LNCaP clone FGC (cell line): ENCODE results near the gene WFIKKN2.

Experiments used
- DNase-seq: peaks from one replicate; pipeline ENCODE4 v3.0.0-alpha.2; 2011; ENCODE audit warnings: low read depth
- H3K4me3 ChIP-seq: 2 replicates; pipeline ENCODE4 v1.5.1; 2011; ENCODE audit warnings: mild to moderate bottlenecking, low read depth, low read length, control low read depth
- TF ChIP-seq, protein P1 (sequence below): IDR thresholded peaks from 2 replicates; pipeline ENCODE4 v1.5.1; 2012; ENCODE audit warnings: mild to moderate bottlenecking; ENCODE audit not compliant: control insufficient read depth, insufficient read depth; ENCODE audit errors: extremely low read depth

Gene WFIKKN2

DNA sequence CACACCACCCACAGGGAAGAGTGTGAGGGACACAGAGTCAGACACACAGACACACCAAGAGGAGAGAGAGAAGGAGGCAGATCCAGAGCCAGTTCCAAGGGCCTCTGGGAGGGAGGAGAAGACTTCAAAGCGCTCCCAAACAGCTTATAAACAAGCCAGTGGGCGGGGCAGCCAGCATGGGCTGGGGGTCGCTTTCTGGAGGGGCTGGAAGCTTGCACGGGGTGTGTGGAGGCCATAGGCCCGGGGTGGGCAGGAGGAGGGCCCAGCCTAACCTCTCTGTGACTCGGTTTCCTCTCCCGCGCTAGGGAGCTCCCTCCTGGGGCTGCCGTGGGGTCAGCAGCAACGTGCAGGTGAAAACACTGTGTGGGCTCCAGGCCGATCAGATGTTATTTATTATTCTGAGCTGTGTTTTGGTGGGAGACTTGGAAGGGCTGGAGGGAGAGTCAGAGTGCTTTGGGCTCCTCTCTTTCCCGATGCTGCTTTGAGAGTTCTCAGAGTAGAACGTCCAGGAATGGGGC is 2.5 kb upstream of the WFIKKN2 start:
- no peak overlapping the region for H3K4me3 ChIP-seq
- no peak for DNase-seq
- TF ChIP-seq, protein P1, sequence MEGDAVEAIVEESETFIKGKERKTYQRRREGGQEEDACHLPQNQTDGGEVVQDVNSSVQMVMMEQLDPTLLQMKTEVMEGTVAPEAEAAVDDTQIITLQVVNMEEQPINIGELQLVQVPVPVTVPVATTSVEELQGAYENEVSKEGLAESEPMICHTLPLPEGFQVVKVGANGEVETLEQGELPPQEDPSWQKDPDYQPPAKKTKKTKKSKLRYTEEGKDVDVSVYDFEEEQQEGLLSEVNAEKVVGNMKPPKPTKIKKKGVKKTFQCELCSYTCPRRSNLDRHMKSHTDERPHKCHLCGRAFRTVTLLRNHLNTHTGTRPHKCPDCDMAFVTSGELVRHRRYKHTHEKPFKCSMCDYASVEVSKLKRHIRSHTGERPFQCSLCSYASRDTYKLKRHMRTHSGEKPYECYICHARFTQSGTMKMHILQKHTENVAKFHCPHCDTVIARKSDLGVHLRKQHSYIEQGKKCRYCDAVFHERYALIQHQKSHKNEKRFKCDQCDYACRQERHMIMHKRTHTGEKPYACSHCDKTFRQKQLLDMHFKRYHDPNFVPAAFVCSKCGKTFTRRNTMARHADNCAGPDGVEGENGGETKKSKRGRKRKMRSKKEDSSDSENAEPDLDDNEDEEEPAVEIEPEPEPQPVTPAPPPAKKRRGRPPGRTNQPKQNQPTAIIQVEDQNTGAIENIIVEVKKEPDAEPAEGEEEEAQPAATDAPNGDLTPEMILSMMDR = no peak

GRCh38 chr17:50833510-50834428 is 1.6 kb upstream of the WFIKKN2 start:
- TF ChIP-seq, protein P1 = no peak
- no peak overlapping the region for H3K4me3 ChIP-seq
- DNase-seq = no peak

GRCh38 chr17:50834429-50835300 is 721 bp upstream of the WFIKKN2 start:
- H3K4me3 ChIP-seq = no peak overlapping the region
- DNase-seq = no peak
- TF ChIP-seq, protein P1 = no peak

DNA sequence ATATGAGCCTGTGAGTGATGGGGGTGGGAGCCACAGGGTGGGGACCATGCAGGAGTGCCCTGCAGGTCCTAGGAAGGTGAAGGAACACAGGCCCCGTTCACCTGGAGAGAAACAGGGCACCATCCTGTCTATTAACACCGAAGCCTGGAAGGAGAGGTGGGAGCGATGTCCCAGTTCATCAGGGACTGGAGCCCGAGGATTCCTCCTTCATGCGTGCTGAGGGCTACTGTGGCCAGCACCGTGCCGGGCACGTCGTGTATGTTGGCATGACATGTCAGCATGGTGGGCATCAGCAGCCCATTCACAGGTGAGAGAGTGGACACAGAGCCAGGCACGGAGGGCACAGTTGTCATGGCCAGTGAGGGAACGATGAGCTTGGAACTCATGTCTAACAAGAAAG is 1.4 kb downstream of the WFIKKN2 start:
- TF ChIP-seq, protein P1 = no peak
- no peak for DNase-seq
- no peak overlapping the region for H3K4me3 ChIP-seq

DNA sequence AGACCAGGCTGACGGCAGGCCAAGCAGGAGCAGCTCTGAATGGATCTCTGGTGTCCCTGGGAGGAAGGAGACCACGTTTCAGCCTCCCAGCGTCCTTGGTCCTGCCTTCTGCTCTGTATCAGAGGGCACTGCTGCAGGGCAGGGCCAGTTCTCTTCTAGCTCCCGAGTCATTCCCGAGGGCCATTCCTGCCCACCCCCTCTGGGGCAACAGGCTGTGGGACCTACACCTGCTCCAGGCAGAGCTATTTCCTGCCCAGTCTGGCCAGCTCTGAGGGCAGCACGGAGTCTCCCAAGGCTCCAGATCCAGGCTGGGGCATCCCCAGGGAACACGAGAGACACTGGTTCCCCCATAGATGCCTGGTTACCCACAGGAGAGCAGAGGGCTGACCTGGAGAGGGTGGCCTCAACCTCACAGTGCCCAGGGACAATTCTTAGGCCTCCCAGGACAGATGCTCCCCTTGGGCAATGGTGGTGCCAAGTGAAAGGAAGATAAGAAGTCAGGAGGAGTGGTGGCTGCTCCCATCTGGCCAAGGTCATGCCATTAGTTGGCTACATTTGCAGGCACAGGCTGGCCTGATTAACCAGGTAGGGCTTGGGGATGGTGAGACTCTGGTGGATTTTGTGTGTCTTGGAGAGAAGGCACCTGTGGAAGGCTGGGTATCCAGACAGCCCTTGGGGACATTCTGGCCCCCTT is 2.0 kb downstream of the WFIKKN2 start:
- TF ChIP-seq, protein P1 = no peak
- H3K4me3 ChIP-seq = no peak overlapping the region
- no peak for DNase-seq
